ENCODE results near the gene CALU.

Gene CALU

GRCh38 chr7:128745706-128746105 lies 6.5 kb downstream of the CALU start:
- H3K27ac ChIP-seq (ENCODE audit: low read length): no peak overlapping the region
- H3K9me3 ChIP-seq (ENCODE audit: control insufficient read depth in 2 of 2, low read length in 2 of 2): no peaks in the 10 kb centered on the region
- H3K27me3 ChIP-seq (ENCODE audit: control insufficient read depth in 1 of 2, insufficient read depth in 2 of 2, low read length in 2 of 2): no peaks in the 10 kb centered on the region
- peaks cover 0 to 11% of the 10 kb centered on the region in 2 donors for H3K36me3 ChIP-seq (ENCODE audit: control insufficient read depth in 2 of 2, insufficient read depth in 2 of 2, low read length in 2 of 2)
- no peak overlapping the region for H3K4me3 ChIP-seq (ENCODE audit: low read length in 2 of 2)
- no peak overlapping the region for H3K9ac ChIP-seq (ENCODE audit: low read length in 2 of 2)
- H3K4me1 ChIP-seq (ENCODE audit: control insufficient read depth, insufficient read depth, low read length): peaks cover 8% of the 10 kb centered on the region

GRCh38 chr7:128747327-128748079 lies 8.3 kb downstream of the CALU start:
- peaks cover 0 to 11% of the 10 kb centered on the region in 2 donors for H3K36me3 ChIP-seq (ENCODE audit: control insufficient read depth in 2 of 2, insufficient read depth in 2 of 2, low read length in 2 of 2)
- no peaks in the 10 kb centered on the region for H3K27me3 ChIP-seq (ENCODE audit: control insufficient read depth in 1 of 2, insufficient read depth in 2 of 2, low read length in 2 of 2)
- no peak overlapping the region for H3K9ac ChIP-seq (ENCODE audit: low read length in 2 of 2)
- no peaks in the 10 kb centered on the region for H3K9me3 ChIP-seq (ENCODE audit: control insufficient read depth in 2 of 2, low read length in 2 of 2)
- peaks cover 2% of the 10 kb centered on the region for H3K4me1 ChIP-seq (ENCODE audit: control insufficient read depth, insufficient read depth, low read length)
- no peak overlapping the region for H3K27ac ChIP-seq (ENCODE audit: low read length)
- H3K4me3 ChIP-seq (ENCODE audit: low read length in 2 of 2): no peak overlapping the region

GRCh38 chr7:128752251-128752650 lies 13.1 kb downstream of the CALU start:
- Histone ChIP-seq H3K4me1 (ENCODE audit: control insufficient read depth, insufficient read depth, low read length) (peaks cover 16% of the 10 kb centered on the region), H3K27me3 (ENCODE audit: control insufficient read depth in 1 of 2, insufficient read depth in 2 of 2, low read length in 2 of 2) (no peaks in the 10 kb centered on the region), H3K27ac (ENCODE audit: low read length) (no peak overlapping the region), H3K4me3 (ENCODE audit: low read length in 2 of 2) (no peak overlapping the region), H3K9ac (ENCODE audit: low read length in 2 of 2) (no peak overlapping the region), H3K9me3 (ENCODE audit: control insufficient read depth in 2 of 2, low read length in 2 of 2) (no peaks in the 10 kb centered on the region), H3K36me3 (ENCODE audit: control insufficient read depth in 2 of 2, insufficient read depth in 2 of 2, low read length in 2 of 2) (peaks cover 6 to 18% of the 10 kb centered on the region in 2 donors)

DNA sequence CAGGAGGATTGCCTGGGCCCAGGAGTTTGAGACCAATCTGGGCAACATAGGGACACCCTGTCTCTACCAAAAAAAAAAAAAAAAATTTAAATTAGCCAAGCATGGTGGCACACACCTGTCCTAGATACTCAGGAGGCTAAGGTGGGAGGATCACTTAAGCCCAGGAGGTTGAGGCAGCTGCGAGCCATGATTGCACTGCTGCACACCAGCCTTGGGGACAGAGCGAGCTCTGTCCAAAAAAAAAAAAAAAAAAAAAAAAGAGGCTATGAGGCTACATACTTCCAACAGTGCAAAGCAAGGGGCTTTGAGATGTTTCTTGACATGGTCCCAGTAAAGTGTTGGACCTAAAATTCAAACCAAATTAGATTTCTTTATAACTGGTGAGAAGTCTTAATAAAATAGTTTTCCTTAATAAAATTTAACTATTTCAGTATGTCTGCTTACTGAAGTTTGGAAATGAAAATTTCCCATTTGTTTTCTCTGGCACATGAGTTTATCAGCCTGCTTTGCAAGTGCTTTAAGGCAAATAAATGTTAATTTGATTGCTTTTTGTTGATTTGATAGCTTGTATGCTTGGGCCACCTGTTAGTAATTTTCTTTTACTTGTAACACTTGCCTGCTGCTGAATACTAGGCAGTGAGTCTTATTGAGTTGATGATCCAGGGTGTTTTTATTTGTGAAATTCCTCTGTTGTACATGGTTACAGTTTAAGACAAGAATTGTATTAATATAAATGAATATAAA lies 16.1 kb downstream of the CALU start:
- Histone ChIP-seq H3K36me3 (ENCODE audit: control insufficient read depth in 2 of 2, insufficient read depth in 2 of 2, low read length in 2 of 2) (peaks cover 12 to 13% of the 10 kb centered on the region in 2 donors), H3K9ac (ENCODE audit: low read length in 2 of 2) (peak overlapping the region; percentile 72 to 81), H3K27me3 (ENCODE audit: control insufficient read depth in 1 of 2, insufficient read depth in 2 of 2, low read length in 2 of 2) (no peaks in the 10 kb centered on the region), H3K4me1 (ENCODE audit: control insufficient read depth, insufficient read depth, low read length) (peaks cover 16% of the 10 kb centered on the region), H3K27ac (ENCODE audit: low read length) (peak overlapping the region; percentile 95), H3K4me3 (ENCODE audit: low read length in 2 of 2) (no peak overlapping the region), H3K9me3 (ENCODE audit: control insufficient read depth in 2 of 2, low read length in 2 of 2) (no peaks in the 10 kb centered on the region)

GRCh38 chr7:128755819-128756476 lies 16.8 kb downstream of the CALU start:
- Histone ChIP-seq H3K4me3 (ENCODE audit: low read length in 2 of 2) (peak overlapping the region in 1 of 2 donors; percentile 35), H3K27ac (ENCODE audit: low read length) (peak overlapping the region; percentile 95), H3K4me1 (ENCODE audit: control insufficient read depth, insufficient read depth, low read length) (peaks cover 16% of the 10 kb centered on the region), H3K9ac (ENCODE audit: low read length in 2 of 2) (peak overlapping the region; percentile 72 to 81), H3K9me3 (ENCODE audit: control insufficient read depth in 2 of 2, low read length in 2 of 2) (no peaks in the 10 kb centered on the region), H3K36me3 (ENCODE audit: control insufficient read depth in 2 of 2, insufficient read depth in 2 of 2, low read length in 2 of 2) (peaks cover 12 to 13% of the 10 kb centered on the region in 2 donors), H3K27me3 (ENCODE audit: control insufficient read depth in 1 of 2, insufficient read depth in 2 of 2, low read length in 2 of 2) (no peaks in the 10 kb centered on the region)

- Histone ChIP-seq H3K9me3 (ENCODE audit: control insufficient read depth in 2 of 2, low read length in 2 of 2) (no peaks in the 10 kb centered on the region), H3K27me3 (ENCODE audit: control insufficient read depth in 1 of 2, insufficient read depth in 2 of 2, low read length in 2 of 2) (no peaks in the 10 kb centered on the region), H3K9ac (ENCODE audit: low read length in 2 of 2) (peak overlapping the region in 1 of 2 donors; percentile 72), H3K27ac (ENCODE audit: low read length) (peak overlapping the region; percentile 95), H3K4me3 (ENCODE audit: low read length in 2 of 2) (no peak overlapping the region), H3K36me3 (ENCODE audit: control insufficient read depth in 2 of 2, insufficient read depth in 2 of 2, low read length in 2 of 2) (peaks cover 16 to 18% of the 10 kb centered on the region in 2 donors), H3K4me1 (ENCODE audit: control insufficient read depth, insufficient read depth, low read length) (peaks cover 16% of the 10 kb centered on the region)
These were observed 18.0 kb downstream of the CALU start for GRCh38 chr7:128757203-128757602.

DNA sequence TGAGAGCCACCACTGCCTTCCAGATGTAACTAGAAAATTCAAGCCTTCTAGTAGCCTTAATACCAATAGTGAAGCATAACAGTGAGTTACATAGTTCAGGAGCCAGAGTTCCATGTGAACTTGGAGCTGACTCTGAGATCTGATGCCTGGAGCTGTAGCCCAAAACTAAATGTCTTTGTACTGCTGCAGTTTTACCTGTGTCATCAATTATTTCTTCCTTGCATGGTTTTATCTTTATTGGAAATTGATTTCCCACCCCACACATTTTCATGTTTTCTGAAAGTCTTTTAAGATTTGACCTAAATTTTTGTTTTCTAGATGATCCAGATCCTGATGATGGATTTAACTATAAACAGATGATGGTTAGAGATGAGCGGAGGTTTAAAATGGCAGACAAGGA lies 19.4 kb downstream of the CALU start:
- peaks cover 16% of the 10 kb centered on the region for H3K4me1 ChIP-seq (ENCODE audit: control insufficient read depth, insufficient read depth, low read length)
- peak overlapping the region; percentile 43 for H3K27ac ChIP-seq (ENCODE audit: low read length)
- no peaks in the 10 kb centered on the region for H3K27me3 ChIP-seq (ENCODE audit: control insufficient read depth in 1 of 2, insufficient read depth in 2 of 2, low read length in 2 of 2)
- no peak overlapping the region for H3K9ac ChIP-seq (ENCODE audit: low read length in 2 of 2)
- peaks cover 16 to 18% of the 10 kb centered on the region in 2 donors for H3K36me3 ChIP-seq (ENCODE audit: control insufficient read depth in 2 of 2, insufficient read depth in 2 of 2, low read length in 2 of 2)
- H3K9me3 ChIP-seq (ENCODE audit: control insufficient read depth in 2 of 2, low read length in 2 of 2): no peaks in the 10 kb centered on the region
- no peak overlapping the region for H3K4me3 ChIP-seq (ENCODE audit: low read length in 2 of 2)

- H3K4me3 ChIP-seq (ENCODE audit: low read length in 2 of 2): no peak overlapping the region
- peaks cover 16% of the 10 kb centered on the region for H3K4me1 ChIP-seq (ENCODE audit: control insufficient read depth, insufficient read depth, low read length)
- H3K9ac ChIP-seq (ENCODE audit: low read length in 2 of 2): no peak overlapping the region
- no peaks in the 10 kb centered on the region for H3K27me3 ChIP-seq (ENCODE audit: control insufficient read depth in 1 of 2, insufficient read depth in 2 of 2, low read length in 2 of 2)
- no peaks in the 10 kb centered on the region for H3K9me3 ChIP-seq (ENCODE audit: control insufficient read depth in 2 of 2, low read length in 2 of 2)
- peaks cover 10 to 14% of the 10 kb centered on the region in 2 donors for H3K36me3 ChIP-seq (ENCODE audit: control insufficient read depth in 2 of 2, insufficient read depth in 2 of 2, low read length in 2 of 2)
- H3K27ac ChIP-seq (ENCODE audit: low read length): peak overlapping the region; percentile 43
These were observed 20.1 kb downstream of the CALU start for GRCh38 chr7:128759242-128759641.

DNA sequence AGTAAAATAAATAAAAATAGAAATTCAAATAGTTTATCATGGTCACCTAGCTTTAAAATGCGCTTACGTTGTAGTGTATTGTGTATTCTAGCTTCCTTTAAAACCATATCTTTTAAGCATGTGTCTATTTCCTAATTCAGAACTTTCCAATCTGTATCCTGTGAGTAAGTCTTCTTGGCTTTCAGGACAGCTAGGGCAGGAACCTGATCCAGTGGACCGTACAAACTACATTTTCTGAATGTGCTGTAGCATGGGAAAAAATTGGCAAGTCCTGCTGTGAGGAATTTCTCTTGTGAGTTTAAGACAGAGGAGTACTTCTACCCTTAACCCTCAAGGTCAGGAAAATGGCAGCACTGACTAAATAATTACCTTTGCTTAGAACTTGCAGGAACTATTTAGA lies 24.4 kb downstream of the CALU start:
- H3K27me3 ChIP-seq (ENCODE audit: control insufficient read depth in 1 of 2, insufficient read depth in 2 of 2, low read length in 2 of 2): no peaks in the 10 kb centered on the region
- no peak overlapping the region for H3K27ac ChIP-seq (ENCODE audit: low read length)
- no peaks in the 10 kb centered on the region for H3K9me3 ChIP-seq (ENCODE audit: control insufficient read depth in 2 of 2, low read length in 2 of 2)
- peaks cover 14 to 25% of the 10 kb centered on the region in 2 donors for H3K36me3 ChIP-seq (ENCODE audit: control insufficient read depth in 2 of 2, insufficient read depth in 2 of 2, low read length in 2 of 2)
- no peak overlapping the region for H3K4me3 ChIP-seq (ENCODE audit: low read length in 2 of 2)
- H3K9ac ChIP-seq (ENCODE audit: low read length in 2 of 2): no peak overlapping the region
- peaks cover 4% of the 10 kb centered on the region for H3K4me1 ChIP-seq (ENCODE audit: control insufficient read depth, insufficient read depth, low read length)

DNA sequence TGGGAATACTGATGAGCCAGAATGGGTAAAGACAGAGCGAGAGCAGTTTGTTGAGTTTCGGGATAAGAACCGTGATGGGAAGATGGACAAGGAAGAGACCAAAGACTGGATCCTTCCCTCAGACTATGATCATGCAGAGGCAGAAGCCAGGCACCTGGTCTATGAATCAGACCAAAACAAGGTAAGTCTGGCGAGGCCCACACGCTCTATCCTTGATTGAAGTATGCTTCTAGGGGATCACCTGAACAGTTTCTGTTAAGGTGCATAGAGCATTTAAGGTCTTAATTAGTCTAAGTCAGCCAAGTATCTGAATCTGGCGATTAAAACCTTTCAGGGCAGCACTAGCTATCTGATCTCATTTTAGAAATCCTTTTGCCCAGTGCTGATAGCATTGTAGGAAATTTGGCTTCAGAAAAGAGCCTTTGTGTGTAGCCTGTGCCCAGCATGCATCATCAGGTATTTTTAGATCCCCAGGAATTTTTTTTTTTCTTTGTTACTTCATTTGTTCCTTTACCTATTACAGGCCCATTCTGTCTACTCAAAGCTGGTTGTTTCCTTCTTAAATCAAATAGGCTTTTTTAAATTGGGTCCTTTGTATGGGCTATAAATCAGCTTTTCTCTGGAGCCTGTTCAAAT lies 28.4 kb downstream of the CALU start:
- peaks cover 31 to 47% of the 10 kb centered on the region in 2 donors for H3K36me3 ChIP-seq (ENCODE audit: control insufficient read depth in 2 of 2, insufficient read depth in 2 of 2, low read length in 2 of 2)

More for the DNA sequence above, 28.4 kb downstream of the CALU start:
- no peak overlapping the region for H3K27ac ChIP-seq (ENCODE audit: low read length)
- H3K9ac ChIP-seq (ENCODE audit: low read length in 2 of 2): no peak overlapping the region
- H3K4me1 ChIP-seq (ENCODE audit: control insufficient read depth, insufficient read depth, low read length): peaks cover 4% of the 10 kb centered on the region
- H3K27me3 ChIP-seq (ENCODE audit: control insufficient read depth in 1 of 2, insufficient read depth in 2 of 2, low read length in 2 of 2): no peaks in the 10 kb centered on the region
- no peak overlapping the region for H3K4me3 ChIP-seq (ENCODE audit: low read length in 2 of 2)
- H3K9me3 ChIP-seq (ENCODE audit: control insufficient read depth in 2 of 2, low read length in 2 of 2): no peaks in the 10 kb centered on the region
